K562 (cell line): Measurements from ENCODE around the gene PYDC1. TPM values are rescaled to one million over a fixed set of nuclear protein-coding genes. Genes with fewer than 3 reads are reported as not detected.

Experiments
- ATAC-seq: fragments of 200-7000 bp; cut with Tn5 transposase; 3 replicates; pipeline ENCODE4 v1.9.1; 2020; ENCODE audit warnings: moderate library complexity
- BruUV-seq: library from RNA; stranded (reverse); fragments of 400-500 nt; replicated peaks from 2 replicates; lab custom pipeline; 2021; lab: Mats Ljungman, UMichigan
- CTCF ChIA-PET: fragments of 300-600 bp; formaldehyde crosslinking; extraction: SDS; loops from one replicate; lab custom pipeline; 2021; ENCODE audit warnings: low intra/inter-chr PET ratio; lab: Yijun Ruan, JAX
- POLR2A ChIA-PET: fragments of 300-600, 350-650 bp; sonication (Branson Sonifier 250); formaldehyde crosslinking; extraction: SDS; loops from one replicate; lab custom pipeline; 2021; ENCODE audit warnings: antibody characterized with exemption, inconsistent platforms; lab: Yijun Ruan, JAX
- DNase-seq, 4 experiments: peaks; one replicate each; pipeline versions ENCODE4 v3.0.0 to v3.0.0-alpha.2; 2011 to 2018; ENCODE audit warnings: low spot score in 3 of 4, mixed read lengths in 3 of 4; ENCODE audit errors: extremely low read depth in 1 of 4
- FAIRE-seq: peaks from 2 replicates; lab custom pipeline; 2011; peaks lifted over from hg19 to GRCh38; lab: Jason Lieb, UNC
- H2AFZ ChIP-seq: 2 replicates; pipeline ENCODE4 v1.6.0; 2011; ENCODE audit warnings: low read depth, low read length, control low read depth, inconsistent platforms
- H3K27ac ChIP-seq: fragments of 200-600 bp; 3 replicates; pipeline ENCODE4 v1.8.0; 2011; ENCODE audit warnings: low read depth, mild to moderate bottlenecking, control low read depth, inconsistent platforms, low read length, moderate library complexity, mixed read lengths; ENCODE audit errors: extremely low read depth
- H3K27me3 ChIP-seq, 2 experiments: fragments of 300-600 bp in 1 of 2; 2 replicates in 1 of 2; 3 replicates in 1 of 2; pipeline versions ENCODE4 v1.6.0 to v1.8.0; 2011; ENCODE audit warnings: inconsistent platforms in 2 of 2, low read length in 2 of 2, mild to moderate bottlenecking in 1 of 2, mixed read lengths in 1 of 2, moderate library complexity in 1 of 2; ENCODE audit not compliant: control insufficient read depth in 2 of 2, insufficient read depth in 2 of 2
- H3K36me3 ChIP-seq: fragments of 300-600 bp; 3 replicates; pipeline ENCODE4 v1.8.0; 2011; ENCODE audit warnings: mild to moderate bottlenecking, low read length, inconsistent platforms; ENCODE audit not compliant: control insufficient read depth, insufficient read depth
- H3K4me1 ChIP-seq, 2 experiments: fragments of 200-600 bp in 1 of 2; replicated peaks in 1 of 2; 2 replicates in 1 of 2; 3 replicates in 1 of 2; pipeline versions ENCODE4 v1.5.1 to v1.8.0; 2011; ENCODE audit warnings: inconsistent platforms in 2 of 2, low read length in 2 of 2, mild to moderate bottlenecking in 1 of 2, mixed read lengths in 1 of 2, moderate library complexity in 1 of 2; ENCODE audit not compliant: control insufficient read depth in 2 of 2, insufficient read depth in 2 of 2
- H3K4me2 ChIP-seq: 2 replicates; pipeline ENCODE4 v1.6.1; 2011; ENCODE audit warnings: low read length, control low read depth, inconsistent platforms, mixed read lengths; ENCODE audit not compliant: insufficient read depth
- H3K4me3 ChIP-seq: fragments of 200-600 bp; sonication (generic), shearing (Covaris generic); 2 replicates; pipeline ENCODE4 v1.5.1; 2016; ENCODE audit warnings: control low read depth, inconsistent platforms
- H3K79me2 ChIP-seq: fragments of 200-600 bp; 3 replicates; pipeline ENCODE4 v1.8.0; 2011; ENCODE audit warnings: low read length, inconsistent platforms; ENCODE audit not compliant: control insufficient read depth, insufficient read depth
- H3K9ac ChIP-seq, 2 experiments: 2 replicates each; pipeline versions ENCODE4 v1.6.0 to v1.6.1; 2011; ENCODE audit warnings: low read depth in 2 of 2, low read length in 2 of 2, control low read depth in 1 of 2, inconsistent platforms in 1 of 2, mild to moderate bottlenecking in 1 of 2, mixed read lengths in 1 of 2; ENCODE audit not compliant: insufficient read depth in 1 of 2
- H3K9me1 ChIP-seq: one replicate; pipeline ENCODE4 v1.6.0; 2011; ENCODE audit warnings: inconsistent platforms, mild to moderate bottlenecking, low read length, moderate library complexity; ENCODE audit not compliant: control insufficient read depth, insufficient read depth
- H3K9me3 ChIP-seq: replicated peaks from 2 replicates; pipeline ENCODE4 v1.5.1; 2011; ENCODE audit warnings: low read depth, low read length, inconsistent platforms; ENCODE audit not compliant: control insufficient read depth, insufficient read depth
- H4K20me1 ChIP-seq: replicated peaks from 2 replicates; pipeline ENCODE4 v1.6.1; 2011; ENCODE audit warnings: low read length, inconsistent platforms, mixed read lengths; ENCODE audit not compliant: control insufficient read depth, insufficient read depth
- PURB ChIP-seq: sonication (generic); formaldehyde crosslinking; IDR thresholded peaks from 2 replicates; pipeline ENCODE4 v1.9.0; 2021; ENCODE audit warnings: low read depth, mild to moderate bottlenecking, missing genetic modification reagents
- STAT5A ChIP-seq: IDR thresholded peaks from 2 replicates; pipeline ENCODE4 v1.6.1; 2012; ENCODE audit warnings: low read length, inconsistent platforms, borderline replicate concordance
- WGBS: fragments of 100-300 bp; shearing (Covaris generic); methylation state at CpG from one replicate; pipeline ENCODE4 v1.1.6; 2016; ENCODE audit warnings: low coverage, mixed read lengths; ENCODE audit not compliant: insufficient coverage; ENCODE audit errors: missing lambda C conversion rate; 5-methylcytosine and 5-hydroxymethylcytosine counted together
- in situ Hi-C: fragments of 300-500 bp; cut with MboI; formaldehyde crosslinking; loops from 4 replicates; pipeline ENCODE4 v1.15.0; 2018; ENCODE audit warnings: inconsistent platforms, mixed read lengths
- intact Hi-C: fragments of 100-400 bp; cut with micrococcal nuclease; formaldehyde crosslinking; loops from 2 replicates; pipeline ENCODE4 v1.14.2; 2022
- polyA plus RNA-seq, 8 experiments: library from polyadenylated mRNA; depleted of rRNA in 4 of 8; stranded (reverse) in 5 of 8; unstranded in 3 of 8; fragments of >200 nt; fragmentation: Nextera tagmentation in 2 of 8; fragmentation: Illumina TruSeq in 1 of 8; extraction: Ambion mirVana in 2 of 8; extraction: Trizol in 1 of 8; gene quantifications; 2 replicates each; pipeline versions ENCODE4 v1.2.1 to v1.2.3, GENCODE V29; 2011 to 2014; ENCODE audit warnings: inconsistent platforms in 1 of 8, missing spikeins in 1 of 8
- total RNA-seq, 7 experiments: library from RNA; depleted of rRNA in 6 of 7; stranded (reverse); fragments of >200 nt in 6 of 7; fragmentation: Illumina TruSeq in 2 of 7; extraction: Trizol in 2 of 7; gene quantifications; 2 replicates each; pipeline versions ENCODE4 v1.2.1 to v1.2.3, GENCODE V29; 2011 to 2021; ENCODE audit warnings: low replicate concordance in 1 of 7
- TF ChIP-seq, protein P1 (sequence below): sonication (generic); formaldehyde crosslinking; IDR thresholded peaks from 2 replicates; pipeline ENCODE4 v1.8.0; 2023; ENCODE audit warnings: mild to moderate bottlenecking, missing genetic modification reagents
- TF ChIP-seq, protein P2 (sequence below): sonication (generic); formaldehyde crosslinking; IDR thresholded peaks from 2 replicates; pipeline ENCODE4 v1.8.1; 2023; ENCODE audit warnings: mild to moderate bottlenecking, missing genetic modification reagents

Gene PYDC1
- total and polyA plus RNA-seq, 9 of the 15 experiments (the other 6 are each of a cell fraction or from before 2014, with no cell fraction given), result not detected

DNA sequence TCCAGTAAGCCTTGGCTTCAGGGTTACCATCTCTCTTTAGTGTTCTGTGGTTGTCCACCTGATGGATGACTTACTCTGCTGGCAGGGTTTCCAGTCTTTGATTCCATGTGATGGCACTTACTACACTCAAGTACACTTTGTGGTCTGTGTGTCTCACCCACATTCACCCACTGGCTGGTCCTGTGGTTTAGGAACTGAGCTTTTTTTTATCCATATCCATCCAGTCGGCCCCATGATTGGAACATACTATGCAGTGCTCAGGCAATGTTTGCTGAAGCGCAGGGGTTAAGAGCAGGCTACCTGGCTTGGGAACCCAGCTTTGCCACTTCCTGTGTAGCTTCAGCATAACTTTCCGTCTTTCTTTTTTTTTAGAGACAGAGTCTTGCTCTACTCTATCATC lies 39.8 kb downstream of the PYDC1 start:
- no peak overlapping the region for H3K4me3 ChIP-seq
- intact Hi-C loops, result no loop called here
- no peak for FAIRE-seq

More for the DNA sequence above, 39.8 kb downstream of the PYDC1 start:
- no peak for DNase-seq
- Histone ChIP-seq H3K27ac (no peak overlapping the region), H3K79me2 (peaks cover 29% of the 10 kb centered on the region), H2AFZ (no peak overlapping the region), H4K20me1 (peaks cover 15% of the 10 kb centered on the region), H3K9me3 (no peaks in the 10 kb centered on the region), H3K9ac (no peak overlapping the region), H3K4me1 (peaks cover 5 to 12% of the 10 kb centered on the region in 2 experiments; a peak in 4 of 5 replicates), H3K9me1 (no peaks in the 10 kb centered on the region)
- ATAC-seq, result no peak
- in situ Hi-C loops, result no loop called here
- WGBS, result 61% methylated on average over 3 of the region's 3 CpGs
- POLR2A ChIA-PET, result no interaction called here
- TF ChIP-seq, protein P1, sequence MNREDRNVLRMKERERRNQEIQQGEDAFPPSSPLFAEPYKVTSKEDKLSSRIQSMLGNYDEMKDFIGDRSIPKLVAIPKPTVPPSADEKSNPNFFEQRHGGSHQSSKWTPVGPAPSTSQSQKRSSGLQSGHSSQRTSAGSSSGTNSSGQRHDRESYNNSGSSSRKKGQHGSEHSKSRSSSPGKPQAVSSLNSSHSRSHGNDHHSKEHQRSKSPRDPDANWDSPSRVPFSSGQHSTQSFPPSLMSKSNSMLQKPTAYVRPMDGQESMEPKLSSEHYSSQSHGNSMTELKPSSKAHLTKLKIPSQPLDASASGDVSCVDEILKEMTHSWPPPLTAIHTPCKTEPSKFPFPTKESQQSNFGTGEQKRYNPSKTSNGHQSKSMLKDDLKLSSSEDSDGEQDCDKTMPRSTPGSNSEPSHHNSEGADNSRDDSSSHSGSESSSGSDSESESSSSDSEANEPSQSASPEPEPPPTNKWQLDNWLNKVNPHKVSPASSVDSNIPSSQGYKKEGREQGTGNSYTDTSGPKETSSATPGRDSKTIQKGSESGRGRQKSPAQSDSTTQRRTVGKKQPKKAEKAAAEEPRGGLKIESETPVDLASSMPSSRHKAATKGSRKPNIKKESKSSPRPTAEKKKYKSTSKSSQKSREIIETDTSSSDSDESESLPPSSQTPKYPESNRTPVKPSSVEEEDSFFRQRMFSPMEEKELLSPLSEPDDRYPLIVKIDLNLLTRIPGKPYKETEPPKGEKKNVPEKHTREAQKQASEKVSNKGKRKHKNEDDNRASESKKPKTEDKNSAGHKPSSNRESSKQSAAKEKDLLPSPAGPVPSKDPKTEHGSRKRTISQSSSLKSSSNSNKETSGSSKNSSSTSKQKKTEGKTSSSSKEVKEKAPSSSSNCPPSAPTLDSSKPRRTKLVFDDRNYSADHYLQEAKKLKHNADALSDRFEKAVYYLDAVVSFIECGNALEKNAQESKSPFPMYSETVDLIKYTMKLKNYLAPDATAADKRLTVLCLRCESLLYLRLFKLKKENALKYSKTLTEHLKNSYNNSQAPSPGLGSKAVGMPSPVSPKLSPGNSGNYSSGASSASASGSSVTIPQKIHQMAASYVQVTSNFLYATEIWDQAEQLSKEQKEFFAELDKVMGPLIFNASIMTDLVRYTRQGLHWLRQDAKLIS (CRISPR knock-in tag), result no peak
- TF ChIP-seq STAT5A (no peak), PURB (no peak)
- TF ChIP-seq, protein P2, sequence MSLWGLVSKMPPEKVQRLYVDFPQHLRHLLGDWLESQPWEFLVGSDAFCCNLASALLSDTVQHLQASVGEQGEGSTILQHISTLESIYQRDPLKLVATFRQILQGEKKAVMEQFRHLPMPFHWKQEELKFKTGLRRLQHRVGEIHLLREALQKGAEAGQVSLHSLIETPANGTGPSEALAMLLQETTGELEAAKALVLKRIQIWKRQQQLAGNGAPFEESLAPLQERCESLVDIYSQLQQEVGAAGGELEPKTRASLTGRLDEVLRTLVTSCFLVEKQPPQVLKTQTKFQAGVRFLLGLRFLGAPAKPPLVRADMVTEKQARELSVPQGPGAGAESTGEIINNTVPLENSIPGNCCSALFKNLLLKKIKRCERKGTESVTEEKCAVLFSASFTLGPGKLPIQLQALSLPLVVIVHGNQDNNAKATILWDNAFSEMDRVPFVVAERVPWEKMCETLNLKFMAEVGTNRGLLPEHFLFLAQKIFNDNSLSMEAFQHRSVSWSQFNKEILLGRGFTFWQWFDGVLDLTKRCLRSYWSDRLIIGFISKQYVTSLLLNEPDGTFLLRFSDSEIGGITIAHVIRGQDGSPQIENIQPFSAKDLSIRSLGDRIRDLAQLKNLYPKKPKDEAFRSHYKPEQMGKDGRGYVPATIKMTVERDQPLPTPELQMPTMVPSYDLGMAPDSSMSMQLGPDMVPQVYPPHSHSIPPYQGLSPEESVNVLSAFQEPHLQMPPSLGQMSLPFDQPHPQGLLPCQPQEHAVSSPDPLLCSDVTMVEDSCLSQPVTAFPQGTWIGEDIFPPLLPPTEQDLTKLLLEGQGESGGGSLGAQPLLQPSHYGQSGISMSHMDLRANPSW (CRISPR knock-in tag), result no peak
- TF ChIP-seq, all 486 proteins: peak for 0
- H3K36me3 ChIP-seq, result peaks cover 11% of the 10 kb centered on the region
- no peak overlapping the region for H3K4me2 ChIP-seq
- H3K27me3 ChIP-seq, result no peaks in the 10 kb centered on the region; a peak in 1 of 5 replicates
- CTCF ChIA-PET, result no interaction called here
- no TSS peak for BruUV-seq
